ENCODE measurements around the gene MAGEA8.

GRCh38 chrX:149870840-149871239 lies 10.1 kb upstream of the MAGEA8 start:
- TF ChIP-seq CTCF (IDR thresholded peaks at IDR 0.05; ENCODE audit: insufficient read depth, low read length, poor library complexity, severe bottlenecking) (no peak), EZH2phosphoT487 (conservative IDR thresholded peaks at IDR 0.05; ENCODE audit: low read length) (no peak)
